Measurements from ENCODE around the gene NCAM2.

NCAM2 gene

GRCh38 chr21:21406921-21407320 lies 408.7 kb downstream of the NCAM2 start:
- DNase-seq (ENCODE audit: extremely low read depth, low read depth) = no peak
- TF ChIP-seq, protein P1, sequence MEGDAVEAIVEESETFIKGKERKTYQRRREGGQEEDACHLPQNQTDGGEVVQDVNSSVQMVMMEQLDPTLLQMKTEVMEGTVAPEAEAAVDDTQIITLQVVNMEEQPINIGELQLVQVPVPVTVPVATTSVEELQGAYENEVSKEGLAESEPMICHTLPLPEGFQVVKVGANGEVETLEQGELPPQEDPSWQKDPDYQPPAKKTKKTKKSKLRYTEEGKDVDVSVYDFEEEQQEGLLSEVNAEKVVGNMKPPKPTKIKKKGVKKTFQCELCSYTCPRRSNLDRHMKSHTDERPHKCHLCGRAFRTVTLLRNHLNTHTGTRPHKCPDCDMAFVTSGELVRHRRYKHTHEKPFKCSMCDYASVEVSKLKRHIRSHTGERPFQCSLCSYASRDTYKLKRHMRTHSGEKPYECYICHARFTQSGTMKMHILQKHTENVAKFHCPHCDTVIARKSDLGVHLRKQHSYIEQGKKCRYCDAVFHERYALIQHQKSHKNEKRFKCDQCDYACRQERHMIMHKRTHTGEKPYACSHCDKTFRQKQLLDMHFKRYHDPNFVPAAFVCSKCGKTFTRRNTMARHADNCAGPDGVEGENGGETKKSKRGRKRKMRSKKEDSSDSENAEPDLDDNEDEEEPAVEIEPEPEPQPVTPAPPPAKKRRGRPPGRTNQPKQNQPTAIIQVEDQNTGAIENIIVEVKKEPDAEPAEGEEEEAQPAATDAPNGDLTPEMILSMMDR (IDR thresholded peaks at IDR 0.05; ENCODE audit: low read depth, low read length) = no peak

DNA sequence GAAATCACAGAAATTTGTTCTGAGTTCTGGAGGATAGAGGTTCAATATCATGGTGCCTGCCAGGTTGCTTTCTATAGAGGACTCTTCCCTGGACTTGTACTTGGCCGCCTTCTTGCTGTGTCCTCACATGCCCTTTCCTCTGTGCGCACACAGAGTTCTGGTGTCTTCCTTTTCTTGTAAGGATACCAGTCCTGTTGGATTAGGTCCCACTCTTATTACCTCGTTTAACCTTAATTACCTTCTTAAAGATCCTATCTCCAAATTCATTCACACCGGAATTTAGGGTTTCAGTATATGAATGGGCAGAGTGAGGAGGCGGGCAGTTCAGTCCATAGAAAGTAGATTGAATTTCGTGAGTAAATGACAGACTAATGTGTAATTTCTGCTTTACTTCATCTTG lies 413.9 kb downstream of the NCAM2 start:
- TF ChIP-seq, protein P1 (IDR thresholded peaks at IDR 0.05; ENCODE audit: low read depth, low read length) = no peak

GRCh38 chr21:21415741-21416140 lies 417.5 kb downstream of the NCAM2 start:
- TF ChIP-seq, protein P1 (IDR thresholded peaks at IDR 0.05; ENCODE audit: low read depth, low read length) = no peak
- DNase-seq (ENCODE audit: extremely low read depth, low read depth) = no peak

More for the DNA sequence above, 413.9 kb downstream of the NCAM2 start:
- DNase-seq (ENCODE audit: extremely low read depth, low read depth) = no peak

GRCh38 chr21:21434944-21435343 lies 436.7 kb downstream of the NCAM2 start:
- no peak for DNase-seq (ENCODE audit: extremely low read depth, low read depth)
- TF ChIP-seq, protein P1 (IDR thresholded peaks at IDR 0.05; ENCODE audit: low read depth, low read length) = no peak

- TF ChIP-seq, protein P1 (IDR thresholded peaks at IDR 0.05; ENCODE audit: low read depth, low read length) = no peak
Observed at GRCh38 chr21:21436012-21436534, 437.9 kb downstream of the NCAM2 start.

GRCh38 chr21:21439761-21440160 lies 441.6 kb downstream of the NCAM2 start:
- no peak for DNase-seq (ENCODE audit: extremely low read depth, low read depth)
- TF ChIP-seq, protein P1 (IDR thresholded peaks at IDR 0.05; ENCODE audit: low read depth, low read length) = no peak

More at GRCh38 chr21:21436012-21436534, 437.9 kb downstream of the NCAM2 start:
- no peak for DNase-seq (ENCODE audit: extremely low read depth, low read depth)

GRCh38 chr21:21457077-21457476 lies 458.9 kb downstream of the NCAM2 start:
- no peak for DNase-seq (ENCODE audit: extremely low read depth, low read depth)
- TF ChIP-seq, protein P1 (IDR thresholded peaks at IDR 0.05; ENCODE audit: low read depth, low read length) = no peak

Data from AG09319 (cell line).